ENCODE measurements around the gene OR5K4.

DNA sequence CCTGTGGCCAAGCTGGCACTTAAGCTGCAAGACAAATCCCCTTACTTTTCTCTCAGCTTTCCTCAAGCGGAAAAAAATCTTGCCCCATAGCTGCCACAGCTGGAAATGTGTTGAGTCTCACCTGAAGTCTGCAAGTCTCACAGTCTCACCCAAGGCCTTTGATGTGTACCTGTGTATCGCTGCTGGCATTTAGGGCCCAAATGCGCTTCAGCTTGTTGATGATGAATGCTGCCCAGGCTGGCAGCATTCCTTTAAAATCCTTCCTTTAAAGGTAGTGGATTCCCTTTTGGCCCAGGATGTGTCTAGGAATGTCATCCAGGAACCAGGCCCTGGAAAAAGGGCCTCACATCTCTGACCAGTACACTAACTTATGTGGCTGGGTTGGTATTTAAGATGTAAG, 7.0 kb downstream of the OR5K4 start:
- TF ChIP-seq, protein P1, sequence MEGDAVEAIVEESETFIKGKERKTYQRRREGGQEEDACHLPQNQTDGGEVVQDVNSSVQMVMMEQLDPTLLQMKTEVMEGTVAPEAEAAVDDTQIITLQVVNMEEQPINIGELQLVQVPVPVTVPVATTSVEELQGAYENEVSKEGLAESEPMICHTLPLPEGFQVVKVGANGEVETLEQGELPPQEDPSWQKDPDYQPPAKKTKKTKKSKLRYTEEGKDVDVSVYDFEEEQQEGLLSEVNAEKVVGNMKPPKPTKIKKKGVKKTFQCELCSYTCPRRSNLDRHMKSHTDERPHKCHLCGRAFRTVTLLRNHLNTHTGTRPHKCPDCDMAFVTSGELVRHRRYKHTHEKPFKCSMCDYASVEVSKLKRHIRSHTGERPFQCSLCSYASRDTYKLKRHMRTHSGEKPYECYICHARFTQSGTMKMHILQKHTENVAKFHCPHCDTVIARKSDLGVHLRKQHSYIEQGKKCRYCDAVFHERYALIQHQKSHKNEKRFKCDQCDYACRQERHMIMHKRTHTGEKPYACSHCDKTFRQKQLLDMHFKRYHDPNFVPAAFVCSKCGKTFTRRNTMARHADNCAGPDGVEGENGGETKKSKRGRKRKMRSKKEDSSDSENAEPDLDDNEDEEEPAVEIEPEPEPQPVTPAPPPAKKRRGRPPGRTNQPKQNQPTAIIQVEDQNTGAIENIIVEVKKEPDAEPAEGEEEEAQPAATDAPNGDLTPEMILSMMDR (IDR thresholded peaks at IDR 0.05): no peak
- TF ChIP-seq POLR2A (IDR thresholded peaks at IDR 0.05): no peak
